ENCODE data around the gene PLXND1. TPM values are rescaled to one million over a fixed set of nuclear protein-coding genes. Genes with fewer than 3 reads are reported as not detected.

PLXND1 gene
- total and polyA plus RNA-seq, 5 experiments from 2014 or later, result 0.25 to 11.3 (median 1.2) TPM

Other genes with a start within 250 kb of the PLXND1 start
- 1 to 10 TPM; 1.6 to 2.3 TPM for gene EFCAB12, start 178.0 kb downstream of the PLXND1 start, total RNA-seq
- under 1 TPM in 2 of 3 donors, not detected in 1; 0.16 to 0.20 TPM for gene EFCAB12, start 178.0 kb downstream of the PLXND1 start, polyA plus RNA-seq
- gene MBD4, start 166.7 kb downstream of the PLXND1 start, total RNA-seq, result 10 to 100 TPM; 58.2 to 61.1 TPM
- gene MBD4, start 166.7 kb downstream of the PLXND1 start, polyA plus RNA-seq, result 10 to 100 TPM; 33.6 to 40.0 (median 35.9) TPM
- gene IFT122, start 166.5 kb downstream of the PLXND1 start, total RNA-seq, result 10 to 100 TPM; 22.9 to 25.2 TPM
- gene IFT122, start 166.5 kb downstream of the PLXND1 start, polyA plus RNA-seq, result 1 to 10 TPM; 3.3 to 6.5 (median 3.5) TPM
- under 1 TPM in 1 of 2 experiments, not detected in 1; 0.13 TPM for gene RHO, start 78.0 kb downstream of the PLXND1 start, total RNA-seq
- not detected for gene RHO, start 78.0 kb downstream of the PLXND1 start, polyA plus RNA-seq
- gene H1-8, start 63.5 kb downstream of the PLXND1 start, total RNA-seq, result not detected
- gene H1-8, start 63.5 kb downstream of the PLXND1 start, polyA plus RNA-seq, result not detected